Activated naive CD8-positive, alpha-beta T cell treated with anti-CD3 and anti-CD28 coated beads, Interleukin-2, amount 50 U/mL, for 16 hours (primary cell): Measurements from ENCODE around the gene HSD11B1L.
"Not testable (repeated sequence)": the region's sequence is repeated elsewhere in the genome, so short reads cannot be mapped to it uniquely, and the experiment has no call there.

Experiments
- DNase-seq: peaks from one replicate; pipeline ENCODE4 v3.0.0-alpha.2; 2020; ENCODE audit warnings: low read depth, low spot score

The HSD11B1L gene

DNA sequence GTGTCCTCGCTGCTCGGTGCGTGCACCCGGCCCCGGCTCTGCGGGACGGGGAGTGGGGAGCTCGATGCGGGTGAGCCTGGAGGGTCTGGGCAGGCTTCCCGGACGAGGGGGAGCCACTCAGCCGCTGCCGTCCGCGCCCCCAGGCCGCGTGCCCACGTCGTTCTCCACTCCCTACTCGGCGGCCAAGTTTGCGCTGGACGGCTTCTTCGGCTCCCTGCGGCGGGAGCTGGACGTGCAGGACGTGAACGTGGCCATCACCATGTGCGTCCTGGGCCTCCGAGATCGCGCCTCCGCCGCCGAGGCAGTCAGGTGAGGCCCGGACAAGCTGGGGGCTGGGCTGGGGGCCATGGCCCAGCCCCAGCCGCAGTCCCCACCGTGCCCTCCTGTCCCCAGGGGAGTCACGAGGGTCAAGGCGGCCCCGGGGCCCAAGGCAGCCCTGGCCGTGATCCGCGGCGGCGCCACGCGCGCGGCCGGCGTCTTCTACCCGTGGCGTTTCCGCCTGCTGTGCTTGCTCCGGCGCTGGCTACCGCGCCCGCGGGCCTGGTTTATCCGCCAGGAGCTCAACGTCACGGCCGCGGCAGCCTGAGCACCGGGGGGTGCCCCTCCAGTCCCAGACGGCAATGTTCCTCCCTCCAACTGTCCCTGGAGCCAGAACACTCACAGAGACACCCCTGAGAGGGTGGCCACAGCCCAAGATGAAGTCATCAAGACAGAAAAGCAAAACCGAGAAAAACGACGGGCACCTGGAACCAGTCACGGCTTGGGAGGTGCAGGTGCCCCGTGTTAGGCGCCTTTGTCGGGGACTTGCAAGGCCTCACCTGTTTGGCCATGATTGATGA is 6.8 kb downstream of the HSD11B1L start:
- no peak for DNase-seq

DNA sequence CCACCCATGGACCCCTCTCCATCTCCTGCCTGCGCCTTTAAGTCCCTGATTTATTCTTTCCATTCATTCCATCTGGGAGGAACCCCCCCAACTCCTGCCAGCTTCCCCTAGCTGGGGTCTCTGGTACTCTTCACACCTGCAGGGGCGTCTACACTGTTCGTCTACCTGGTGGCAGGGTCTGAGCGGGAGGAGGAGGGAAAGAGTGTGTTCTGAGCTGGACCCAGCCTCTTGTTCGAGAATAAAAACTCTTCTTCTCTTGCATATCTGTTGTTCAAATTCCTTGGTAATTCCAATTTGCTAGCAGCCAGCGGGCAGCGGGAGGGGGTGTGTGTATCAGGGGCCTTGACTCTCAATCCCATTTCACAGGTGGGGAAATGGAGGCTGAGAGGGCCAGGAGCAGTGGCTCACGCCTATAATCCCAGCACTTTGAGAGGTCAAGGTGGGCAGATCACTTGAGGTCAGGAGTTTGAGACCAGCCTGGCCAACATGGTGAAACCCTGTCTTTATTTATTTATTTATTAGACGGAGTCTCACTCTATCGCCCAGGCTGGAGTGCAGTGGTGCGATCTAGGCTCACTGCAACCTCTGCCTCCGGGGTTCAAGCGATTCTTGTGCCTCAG is 7.5 kb downstream of the HSD11B1L start:
- not testable (repeated sequence) for DNase-seq

GRCh38 chr19:5690125-5690954 is 9.5 kb downstream of the HSD11B1L start, which contains the start of gene RPL36:
Gene RPL36 (plus strand): TSS chr19:5690295. CDS start chr19:5690508, 213 bp downstream.
- peak; percentile 96 for DNase-seq

GRCh38 chr19:5690955-5691821 is 10.4 kb downstream of the HSD11B1L start:
- DNase-seq = no peak

DNA sequence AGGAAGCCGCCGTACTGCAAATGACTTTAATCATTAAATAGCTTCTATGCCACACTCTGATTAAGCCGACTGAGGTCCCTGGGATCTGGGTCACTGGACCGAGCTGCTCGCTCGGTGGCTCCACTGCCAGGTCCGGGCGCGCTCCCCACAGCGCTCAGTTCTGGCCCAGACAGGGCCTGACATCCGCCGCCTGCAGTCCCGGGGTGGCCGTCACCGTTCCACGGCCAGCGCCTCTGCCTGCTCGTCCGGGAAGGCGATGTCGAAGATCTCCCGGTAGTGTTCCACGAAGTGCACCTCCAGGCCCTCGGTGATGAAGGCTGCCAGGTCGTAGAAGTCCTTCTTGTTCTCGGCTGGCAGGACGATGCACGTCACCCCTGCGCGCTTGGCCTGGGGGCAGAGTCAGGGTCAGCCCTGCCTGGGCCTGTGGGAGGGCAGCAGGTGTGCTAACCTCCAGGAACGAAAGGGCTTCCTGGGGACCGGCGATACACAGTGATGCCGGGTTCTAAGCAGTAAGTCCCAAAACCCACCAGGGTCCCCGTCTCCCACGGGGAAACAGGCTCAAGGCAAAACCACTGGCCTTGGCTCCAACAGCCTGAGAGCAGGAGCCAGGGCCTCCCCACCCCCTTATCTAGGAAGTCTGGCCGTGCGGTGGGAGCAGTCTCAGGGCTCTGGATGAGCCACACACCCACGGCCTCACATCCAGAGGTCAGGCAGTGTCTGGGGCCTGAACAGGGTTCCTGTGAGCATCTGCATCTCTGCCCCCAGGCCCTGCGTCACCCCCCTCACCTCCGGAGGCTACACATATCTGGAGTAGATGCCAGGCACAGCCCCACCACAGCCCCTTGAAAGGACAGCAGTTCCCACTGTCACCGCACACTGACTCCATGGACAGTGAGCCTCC is 11.2 kb downstream of the HSD11B1L start:
- no peak for DNase-seq

- DNase-seq = no peak
Measured at GRCh38 chr19:5692723-5693194, 11.9 kb downstream of the HSD11B1L start.

- no peak for DNase-seq
Measured at GRCh38 chr19:5693195-5694166, 12.7 kb downstream of the HSD11B1L start.

DNA sequence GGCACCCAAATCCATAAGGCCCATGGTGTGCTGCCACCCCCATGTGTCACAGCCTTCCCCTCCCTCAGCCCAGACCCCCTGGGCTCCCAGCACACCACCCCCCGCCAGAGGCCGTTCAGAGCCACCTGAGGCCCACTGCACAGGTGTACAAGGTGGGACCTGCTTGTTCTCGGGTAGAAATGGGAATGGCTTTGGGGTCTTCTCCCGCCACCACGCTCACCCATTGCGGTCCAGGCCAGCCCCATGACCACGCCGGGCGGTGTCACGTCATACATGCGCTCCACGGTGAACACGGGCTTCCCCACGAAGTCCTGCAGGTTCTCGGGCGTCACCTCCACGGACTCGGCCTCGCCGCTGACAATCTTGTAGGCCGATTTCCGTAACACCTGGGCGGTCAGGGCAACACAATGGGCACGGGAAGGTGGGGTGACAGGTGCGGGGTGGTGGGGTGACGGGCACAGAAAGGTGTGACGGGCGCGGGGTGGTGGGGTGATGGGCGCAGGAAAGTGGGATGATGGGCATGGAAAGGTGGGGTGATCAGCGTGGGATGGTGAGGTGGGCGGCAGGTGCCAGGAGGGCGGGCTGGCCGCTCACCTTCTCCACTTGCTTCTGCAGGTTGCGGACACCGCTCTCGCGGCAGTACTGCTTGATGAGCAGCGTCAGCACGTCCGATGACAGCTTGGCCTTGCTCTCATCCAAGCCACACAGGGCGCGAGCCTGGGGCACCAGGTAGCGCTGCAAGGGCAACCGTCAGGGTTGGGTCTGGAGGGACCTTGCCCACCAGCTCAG is 13.5 kb downstream of the HSD11B1L start:
- no peak for DNase-seq

GRCh38 chr19:5694956-5695648 is 14.3 kb downstream of the HSD11B1L start:
- no peak for DNase-seq

- DNase-seq = no peak
Measured at GRCh38 chr19:5695649-5696195, 14.9 kb downstream of the HSD11B1L start.

DNA sequence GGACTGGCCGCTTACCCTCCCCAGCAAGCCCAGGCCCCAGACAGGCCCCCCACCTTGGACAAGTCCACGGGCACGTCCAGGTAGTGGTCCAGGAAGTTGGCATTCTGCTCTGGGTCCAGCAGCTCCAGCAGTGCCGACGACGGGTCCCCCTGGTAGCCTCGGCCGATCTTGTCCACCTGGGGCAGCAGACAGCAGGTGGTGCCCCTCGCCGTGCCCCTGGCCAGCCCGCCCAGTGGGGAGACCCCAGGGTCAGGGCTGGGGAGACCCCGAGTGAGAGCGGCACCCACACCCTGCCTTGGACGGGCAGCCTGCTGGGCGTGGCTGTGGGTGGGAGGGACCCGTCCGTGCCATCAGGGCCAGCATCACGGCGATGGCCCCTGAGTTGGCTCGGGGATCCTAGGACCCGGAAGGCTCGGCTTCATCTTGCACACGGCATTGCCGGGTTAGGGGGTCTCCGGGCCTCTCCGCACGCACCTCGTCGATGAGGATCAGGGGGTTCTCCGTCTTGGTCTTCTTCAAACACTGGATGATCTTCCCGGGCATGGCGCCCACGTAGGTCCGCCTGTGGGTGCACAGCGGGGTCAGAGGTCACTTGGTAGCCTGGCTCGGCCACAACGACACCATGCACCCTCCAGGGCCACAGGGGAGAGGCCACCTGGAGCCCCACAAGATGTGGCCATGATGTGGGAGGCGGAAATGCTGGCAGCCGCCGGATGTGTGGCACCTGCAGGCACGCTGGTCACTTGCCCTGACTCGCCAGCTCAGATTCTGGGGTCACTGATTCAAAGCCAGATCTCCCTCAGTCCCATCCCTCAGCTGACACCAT is 15.6 kb downstream of the HSD11B1L start:
- DNase-seq = no peak

DNA sequence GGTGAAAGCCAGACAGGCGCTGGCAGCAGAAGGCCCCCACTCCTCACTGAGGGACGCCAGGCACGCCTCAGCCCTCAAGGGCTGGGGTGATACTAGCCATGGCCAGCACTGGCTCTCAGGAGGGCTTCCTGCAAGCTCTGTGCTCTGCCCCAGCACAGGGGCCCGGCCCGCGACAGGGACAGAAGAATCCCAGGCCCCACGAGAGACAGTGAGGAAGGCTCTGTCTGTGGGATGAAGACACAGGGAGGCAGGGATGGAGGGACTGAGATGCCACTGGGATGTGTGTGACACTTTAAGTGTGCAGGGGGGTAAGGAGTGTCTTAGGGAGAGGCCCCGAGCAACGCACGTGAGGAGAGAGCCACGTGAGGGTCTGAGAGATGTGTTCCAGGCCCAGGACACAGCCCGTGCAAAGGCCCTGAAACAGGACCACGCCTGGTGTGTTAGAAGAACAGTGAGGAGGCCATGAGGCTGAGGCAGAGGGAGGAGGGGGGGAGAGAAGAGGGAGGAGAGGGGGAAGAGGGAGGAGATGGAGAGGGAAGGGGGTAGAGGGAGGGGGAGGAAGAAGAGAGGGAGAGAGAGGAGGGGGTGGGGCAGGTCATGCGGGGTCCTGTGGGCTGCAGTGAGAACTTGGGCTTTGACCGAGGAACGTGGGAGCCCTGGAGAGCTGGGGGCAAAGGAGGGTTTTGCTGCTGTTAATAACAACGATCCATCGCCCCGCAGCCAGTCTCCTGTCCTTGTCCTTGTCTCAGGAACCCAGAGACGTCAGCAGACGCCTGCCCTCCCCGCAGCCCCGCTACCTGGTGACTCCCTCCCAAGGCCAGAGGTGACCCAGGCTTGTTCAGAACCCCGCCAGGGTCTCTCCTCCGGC is 16.4 kb downstream of the HSD11B1L start:
- no peak for DNase-seq

- no peak for DNase-seq
Measured at GRCh38 chr19:5697890-5698634, 17.2 kb downstream of the HSD11B1L start.

DNA sequence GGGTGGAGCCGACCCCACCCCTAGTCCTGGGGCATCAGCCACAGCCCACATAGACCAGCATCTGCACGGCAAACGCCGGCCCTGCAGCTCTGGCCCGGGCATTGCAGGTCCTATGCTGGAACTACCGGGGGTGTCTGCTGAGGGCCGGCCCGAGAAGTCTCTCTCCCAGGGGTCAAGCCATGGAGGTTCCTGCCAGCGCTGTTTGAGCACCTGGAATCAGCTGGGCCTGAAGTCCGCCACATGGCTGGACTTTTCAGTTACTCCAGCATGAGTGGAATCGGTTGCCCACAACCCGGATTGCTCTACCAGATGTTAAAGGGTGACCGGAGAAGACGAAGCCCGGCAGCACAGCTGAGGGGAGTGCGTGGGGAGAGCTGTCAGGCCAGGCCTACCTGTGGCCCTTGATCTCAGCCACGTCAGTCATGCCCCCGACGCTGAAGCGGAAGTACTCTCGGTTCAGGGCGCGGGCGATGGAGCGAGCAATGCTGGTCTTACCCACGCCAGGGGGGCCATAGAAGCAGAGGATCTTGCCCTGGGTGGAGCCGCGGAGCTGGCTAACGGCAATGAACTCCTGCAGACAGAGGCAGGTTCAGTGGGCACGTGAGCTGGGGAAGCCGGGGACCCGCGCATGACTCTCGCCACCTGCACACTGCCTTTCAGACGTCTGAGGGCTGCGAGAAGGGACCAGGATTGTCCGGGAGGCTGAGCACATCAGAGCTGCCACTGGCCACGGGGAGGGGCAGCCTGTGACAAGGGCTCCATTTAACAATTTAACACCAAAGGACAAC is 18.0 kb downstream of the HSD11B1L start:
- DNase-seq = no peak
